ENCODE results near the gene CDC20B.

- TF ChIP-seq SP1 (IDR thresholded peaks at IDR 0.05; ENCODE audit: low read depth, low read length) (no peak), CHD7 (IDR thresholded peaks at IDR 0.05; ENCODE audit: insufficient replicate concordance, low read length) (no peak), RAD21 (IDR thresholded peaks at IDR 0.05 in 1 of 2, conservative IDR thresholded peaks at IDR 0.05 in 1 of 2; ENCODE audit: low read depth in 2 of 2, low read length in 2 of 2) (no peak), E2F6 (IDR thresholded peaks at IDR 0.05) (no peak), CTCF (IDR thresholded peaks at IDR 0.05; ENCODE audit: control extremely low read depth in 1 of 3, insufficient read depth in 1 of 3, low read depth in 1 of 3, low read length in 3 of 3) (no peak), SIN3A (conservative IDR thresholded peaks at IDR 0.05 in 1 of 2, IDR thresholded peaks at IDR 0.05 in 1 of 2; ENCODE audit: low read depth in 1 of 2, low read length in 2 of 2) (no peak), JUND (IDR thresholded peaks at IDR 0.05; ENCODE audit: low read length) (no peak), POLR2AphosphoS5 (IDR thresholded peaks at IDR 0.05; ENCODE audit: low read depth, low read length) (no peak), SUZ12 (IDR thresholded peaks at IDR 0.05; ENCODE audit: low read length) (no peak), RNF2 (IDR thresholded peaks at IDR 0.05; ENCODE audit: borderline replicate concordance, low read depth, low read length, missing control alignments, poor library complexity, severe bottlenecking) (no peak), ZNF274 (IDR thresholded peaks at IDR 0.05; ENCODE audit: borderline replicate concordance, extremely low read depth, low read length) (no peak), MAFK (IDR thresholded peaks at IDR 0.05; ENCODE audit: low read depth, low read length) (no peak)
- TF ChIP-seq, protein P1, sequence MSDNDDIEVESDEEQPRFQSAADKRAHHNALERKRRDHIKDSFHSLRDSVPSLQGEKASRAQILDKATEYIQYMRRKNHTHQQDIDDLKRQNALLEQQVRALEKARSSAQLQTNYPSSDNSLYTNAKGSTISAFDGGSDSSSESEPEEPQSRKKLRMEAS (IDR thresholded peaks at IDR 0.05): no peak
These were observed 62.8 kb downstream of the CDC20B start for GRCh38 chr5:55110217-55110616.

All from H1 (cell line).